Stimulated activated effector memory CD8-positive, alpha-beta T cell treated with anti-CD3 and anti-CD28 coated beads, Interleukin-12 subunit alpha, Interleukin-12 subunit beta, amount 100 ng/mL, for 72 hours (primary cell): Measurements from ENCODE around the gene RFX2.

Source experiments
- ATAC-seq: fragments of 150-1000 bp; cut with Tn5 transposase; 2 replicates; pipeline ENCODE4 v1.10.0; 2021
- DNase-seq, 2 donors: peaks; one replicate each; pipeline ENCODE4 v3.0.0; 2021 to 2022; ENCODE audit warnings: low spot score in 2 of 2
- H3K27ac Mint-ChIP-seq: one replicate; pipeline ENCODE4 v1.8.0; 2022; ENCODE audit warnings: mild to moderate bottlenecking, mixed read lengths
- H3K36me3 Mint-ChIP-seq: one replicate; pipeline ENCODE4 v1.8.0; 2022; ENCODE audit warnings: mild to moderate bottlenecking, mixed read lengths
- H3K4me1 Mint-ChIP-seq: one replicate; pipeline ENCODE4 v1.8.0; 2022; ENCODE audit warnings: mixed read lengths
- H3K4me3 Mint-ChIP-seq: one replicate; pipeline ENCODE4 v1.8.0; 2022; ENCODE audit warnings: mild to moderate bottlenecking, mixed read lengths
- H3K9me3 Mint-ChIP-seq: one replicate; pipeline ENCODE4 v1.8.0; 2022; ENCODE audit warnings: mixed read lengths

The RFX2 gene

GRCh38 chr19:6062961-6063575 lies 47.2 kb downstream of the RFX2 start:
- peak overlapping the region; percentile 94 for H3K27ac Mint-ChIP-seq
- no peak for ATAC-seq
- H3K36me3 Mint-ChIP-seq, result peaks cover 7% of the 10 kb centered on the region
- no peaks in the 10 kb centered on the region for H3K9me3 Mint-ChIP-seq
- H3K4me3 Mint-ChIP-seq, result peak overlapping the region; percentile 79
- no peak for DNase-seq
- peaks cover 75% of the 10 kb centered on the region for H3K4me1 Mint-ChIP-seq

GRCh38 chr19:6062274-6062673 lies 48.0 kb downstream of the RFX2 start:
- Mint-ChIP-seq H3K4me3 (peak overlapping the region; percentile 79), H3K27ac (peak overlapping the region; percentile 94), H3K4me1 (peaks cover 82% of the 10 kb centered on the region), H3K36me3 (peaks cover 7% of the 10 kb centered on the region), H3K9me3 (no peaks in the 10 kb centered on the region)
- DNase-seq (no peak), ATAC-seq (peak; percentile 81)

GRCh38 chr19:6061376-6062130 lies 48.7 kb downstream of the RFX2 start:
- H3K27ac Mint-ChIP-seq, result peak overlapping the region; percentile 94
- H3K9me3 Mint-ChIP-seq, result no peaks in the 10 kb centered on the region
- peaks cover 81% of the 10 kb centered on the region for H3K4me1 Mint-ChIP-seq
- peaks cover 7% of the 10 kb centered on the region for H3K36me3 Mint-ChIP-seq
- ATAC-seq (no peak), DNase-seq (no peak)
- peak overlapping the region; percentile 79 for H3K4me3 Mint-ChIP-seq

GRCh38 chr19:6060600-6061375 lies 49.5 kb downstream of the RFX2 start:
- ATAC-seq (peak; percentile 58), DNase-seq (no peak)
- Mint-ChIP-seq H3K9me3 (no peaks in the 10 kb centered on the region), H3K4me1 (peaks cover 73% of the 10 kb centered on the region), H3K36me3 (peaks cover 7% of the 10 kb centered on the region), H3K27ac (peak overlapping the region; percentile 94), H3K4me3 (peak overlapping the region; percentile 79)

GRCh38 chr19:6059988-6060599 lies 50.2 kb downstream of the RFX2 start:
- Mint-ChIP-seq H3K36me3 (peaks cover 7% of the 10 kb centered on the region), H3K27ac (peak overlapping the region; percentile 94), H3K9me3 (no peaks in the 10 kb centered on the region), H3K4me1 (peaks cover 67% of the 10 kb centered on the region), H3K4me3 (peak overlapping the region; percentile 79)
- DNase-seq (no peak), ATAC-seq (no peak)

GRCh38 chr19:6059396-6059947 lies 50.8 kb downstream of the RFX2 start:
- peaks cover 64% of the 10 kb centered on the region for H3K4me1 Mint-ChIP-seq
- peak overlapping the region; percentile 94 for H3K27ac Mint-ChIP-seq
- DNase-seq, result no peak
- peaks cover 7% of the 10 kb centered on the region for H3K36me3 Mint-ChIP-seq
- peak overlapping the region; percentile 79 for H3K4me3 Mint-ChIP-seq
- ATAC-seq, result no peak
- H3K9me3 Mint-ChIP-seq, result no peaks in the 10 kb centered on the region

GRCh38 chr19:6058518-6059201 lies 51.6 kb downstream of the RFX2 start:
- no peaks in the 10 kb centered on the region for H3K9me3 Mint-ChIP-seq
- no peak overlapping the region for H3K4me3 Mint-ChIP-seq
- DNase-seq (no peak), ATAC-seq (no peak)
- peaks cover 56% of the 10 kb centered on the region for H3K4me1 Mint-ChIP-seq
- H3K36me3 Mint-ChIP-seq, result peaks cover 7% of the 10 kb centered on the region
- no peak overlapping the region for H3K27ac Mint-ChIP-seq

- peaks cover 7% of the 10 kb centered on the region for H3K36me3 Mint-ChIP-seq
- ATAC-seq, result no peak
- H3K4me1 Mint-ChIP-seq, result peaks cover 48% of the 10 kb centered on the region
- no peak for DNase-seq
- no peak overlapping the region for H3K4me3 Mint-ChIP-seq
- H3K27ac Mint-ChIP-seq, result peak overlapping the region; percentile 34
- no peaks in the 10 kb centered on the region for H3K9me3 Mint-ChIP-seq
Measured at GRCh38 chr19:6057651-6058517, 52.4 kb downstream of the RFX2 start.

- no peaks in the 10 kb centered on the region for H3K9me3 Mint-ChIP-seq
- peaks cover 7% of the 10 kb centered on the region for H3K36me3 Mint-ChIP-seq
- peaks cover 40% of the 10 kb centered on the region for H3K4me1 Mint-ChIP-seq
- peak overlapping the region; percentile 34 for H3K27ac Mint-ChIP-seq
- H3K4me3 Mint-ChIP-seq, result no peak overlapping the region
- DNase-seq (no peak), ATAC-seq (peak; percentile 42)
Measured at GRCh38 chr19:6056801-6057650, 53.3 kb downstream of the RFX2 start.

- H3K9me3 Mint-ChIP-seq, result no peaks in the 10 kb centered on the region
- peaks cover 7% of the 10 kb centered on the region for H3K36me3 Mint-ChIP-seq
- peak overlapping the region; percentile 34 for H3K27ac Mint-ChIP-seq
- no peak overlapping the region for H3K4me3 Mint-ChIP-seq
- ATAC-seq (no peak), DNase-seq (no peak)
- H3K4me1 Mint-ChIP-seq, result peaks cover 33% of the 10 kb centered on the region
Measured at GRCh38 chr19:6056282-6056741, 54.0 kb downstream of the RFX2 start.

GRCh38 chr19:6055013-6055795 lies 55.1 kb downstream of the RFX2 start:
- no peaks in the 10 kb centered on the region for H3K36me3 Mint-ChIP-seq
- peaks cover 22% of the 10 kb centered on the region for H3K4me1 Mint-ChIP-seq
- H3K4me3 Mint-ChIP-seq, result no peak overlapping the region
- peak overlapping the region; percentile 72 for H3K27ac Mint-ChIP-seq
- ATAC-seq (peak; percentile 39), DNase-seq (no peak)
- H3K9me3 Mint-ChIP-seq, result no peaks in the 10 kb centered on the region

GRCh38 chr19:6048793-6049405 lies 61.4 kb downstream of the RFX2 start:
- Mint-ChIP-seq H3K36me3 (no peaks in the 10 kb centered on the region), H3K9me3 (no peaks in the 10 kb centered on the region), H3K4me1 (peaks cover 6% of the 10 kb centered on the region), H3K4me3 (no peak overlapping the region), H3K27ac (no peak overlapping the region)
- ATAC-seq, result peak; percentile 98
- peak; percentile 63 to 79 for DNase-seq
